K562 (cell line): Measurements from ENCODE around the gene AP3B2. TPM values are rescaled to one million over a fixed set of nuclear protein-coding genes. Genes with fewer than 3 reads are reported as not detected.

ENCODE experiments used
- ATAC-seq: fragments of 200-7000 bp; cut with Tn5 transposase; 3 replicates; pipeline ENCODE4 v1.9.1; 2020; ENCODE audit warnings: moderate library complexity
- BruUV-seq: library from RNA; stranded (reverse); fragments of 400-500 nt; replicated peaks from 2 replicates; lab custom pipeline; 2021; lab: Mats Ljungman, UMichigan
- CTCF ChIA-PET: fragments of 300-600 bp; formaldehyde crosslinking; extraction: SDS; loops from one replicate; lab custom pipeline; 2021; ENCODE audit warnings: low intra/inter-chr PET ratio; lab: Yijun Ruan, JAX
- POLR2A ChIA-PET: fragments of 300-600, 350-650 bp; sonication (Branson Sonifier 250); formaldehyde crosslinking; extraction: SDS; loops from one replicate; lab custom pipeline; 2021; ENCODE audit warnings: antibody characterized with exemption, inconsistent platforms; lab: Yijun Ruan, JAX
- DNase-seq, 4 experiments: peaks; one replicate each; pipeline versions ENCODE4 v3.0.0 to v3.0.0-alpha.2; 2011 to 2018; ENCODE audit warnings: low spot score in 3 of 4, mixed read lengths in 3 of 4; ENCODE audit errors: extremely low read depth in 1 of 4
- FAIRE-seq: peaks from 2 replicates; lab custom pipeline; 2011; peaks lifted over from hg19 to GRCh38; lab: Jason Lieb, UNC
- H2AFZ ChIP-seq: 2 replicates; pipeline ENCODE4 v1.6.0; 2011; ENCODE audit warnings: low read depth, low read length, control low read depth, inconsistent platforms
- H3K27ac ChIP-seq: fragments of 200-600 bp; 3 replicates; pipeline ENCODE4 v1.8.0; 2011; ENCODE audit warnings: low read depth, mild to moderate bottlenecking, control low read depth, inconsistent platforms, low read length, moderate library complexity, mixed read lengths; ENCODE audit errors: extremely low read depth
- H3K27me3 ChIP-seq, 2 experiments: fragments of 300-600 bp in 1 of 2; 2 replicates in 1 of 2; 3 replicates in 1 of 2; pipeline versions ENCODE4 v1.6.0 to v1.8.0; 2011; ENCODE audit warnings: inconsistent platforms in 2 of 2, low read length in 2 of 2, mild to moderate bottlenecking in 1 of 2, mixed read lengths in 1 of 2, moderate library complexity in 1 of 2; ENCODE audit not compliant: control insufficient read depth in 2 of 2, insufficient read depth in 2 of 2
- H3K36me3 ChIP-seq: fragments of 300-600 bp; 3 replicates; pipeline ENCODE4 v1.8.0; 2011; ENCODE audit warnings: mild to moderate bottlenecking, low read length, inconsistent platforms; ENCODE audit not compliant: control insufficient read depth, insufficient read depth
- H3K4me1 ChIP-seq, 2 experiments: fragments of 200-600 bp in 1 of 2; replicated peaks in 1 of 2; 2 replicates in 1 of 2; 3 replicates in 1 of 2; pipeline versions ENCODE4 v1.5.1 to v1.8.0; 2011; ENCODE audit warnings: inconsistent platforms in 2 of 2, low read length in 2 of 2, mild to moderate bottlenecking in 1 of 2, mixed read lengths in 1 of 2, moderate library complexity in 1 of 2; ENCODE audit not compliant: control insufficient read depth in 2 of 2, insufficient read depth in 2 of 2
- H3K4me2 ChIP-seq: 2 replicates; pipeline ENCODE4 v1.6.1; 2011; ENCODE audit warnings: low read length, control low read depth, inconsistent platforms, mixed read lengths; ENCODE audit not compliant: insufficient read depth
- H3K4me3 ChIP-seq: fragments of 200-600 bp; sonication (generic), shearing (Covaris generic); 2 replicates; pipeline ENCODE4 v1.5.1; 2016; ENCODE audit warnings: control low read depth, inconsistent platforms
- H3K79me2 ChIP-seq: fragments of 200-600 bp; 3 replicates; pipeline ENCODE4 v1.8.0; 2011; ENCODE audit warnings: low read length, inconsistent platforms; ENCODE audit not compliant: control insufficient read depth, insufficient read depth
- H3K9ac ChIP-seq, 2 experiments: 2 replicates each; pipeline versions ENCODE4 v1.6.0 to v1.6.1; 2011; ENCODE audit warnings: low read depth in 2 of 2, low read length in 2 of 2, control low read depth in 1 of 2, inconsistent platforms in 1 of 2, mild to moderate bottlenecking in 1 of 2, mixed read lengths in 1 of 2; ENCODE audit not compliant: insufficient read depth in 1 of 2
- H3K9me1 ChIP-seq: one replicate; pipeline ENCODE4 v1.6.0; 2011; ENCODE audit warnings: inconsistent platforms, mild to moderate bottlenecking, low read length, moderate library complexity; ENCODE audit not compliant: control insufficient read depth, insufficient read depth
- H3K9me3 ChIP-seq: replicated peaks from 2 replicates; pipeline ENCODE4 v1.5.1; 2011; ENCODE audit warnings: low read depth, low read length, inconsistent platforms; ENCODE audit not compliant: control insufficient read depth, insufficient read depth
- H4K20me1 ChIP-seq: replicated peaks from 2 replicates; pipeline ENCODE4 v1.6.1; 2011; ENCODE audit warnings: low read length, inconsistent platforms, mixed read lengths; ENCODE audit not compliant: control insufficient read depth, insufficient read depth
- MIER1 ChIP-seq: fragments of 450-650 bp; IDR thresholded peaks from 2 replicates; pipeline ENCODE4 v1.6.1; 2016; ENCODE audit warnings: antibody characterized with exemption, mild to moderate bottlenecking, low read depth
- MTA1 ChIP-seq: fragments of 450-650 bp; IDR thresholded peaks from 2 replicates; pipeline ENCODE4 v1.6.1; 2017; ENCODE audit warnings: borderline replicate concordance
- ZNF124 ChIP-seq: sonication (generic); formaldehyde crosslinking; IDR thresholded peaks from 2 replicates; pipeline ENCODE4 v1.8.1; 2022; ENCODE audit warnings: missing genetic modification reagents
- WGBS: fragments of 100-300 bp; shearing (Covaris generic); methylation state at CpG from one replicate; pipeline ENCODE4 v1.1.6; 2016; ENCODE audit warnings: low coverage, mixed read lengths; ENCODE audit not compliant: insufficient coverage; ENCODE audit errors: missing lambda C conversion rate; 5-methylcytosine and 5-hydroxymethylcytosine counted together
- in situ Hi-C: fragments of 300-500 bp; cut with MboI; formaldehyde crosslinking; loops from 4 replicates; pipeline ENCODE4 v1.15.0; 2018; ENCODE audit warnings: inconsistent platforms, mixed read lengths
- intact Hi-C: fragments of 100-400 bp; cut with micrococcal nuclease; formaldehyde crosslinking; loops from 2 replicates; pipeline ENCODE4 v1.14.2; 2022
- polyA plus RNA-seq, 8 experiments: library from polyadenylated mRNA; depleted of rRNA in 4 of 8; stranded (reverse) in 5 of 8; unstranded in 3 of 8; fragments of >200 nt; fragmentation: Nextera tagmentation in 2 of 8; fragmentation: Illumina TruSeq in 1 of 8; extraction: Ambion mirVana in 2 of 8; extraction: Trizol in 1 of 8; gene quantifications; 2 replicates each; pipeline versions ENCODE4 v1.2.1 to v1.2.3, GENCODE V29; 2011 to 2014; ENCODE audit warnings: inconsistent platforms in 1 of 8, missing spikeins in 1 of 8
- total RNA-seq, 7 experiments: library from RNA; depleted of rRNA in 6 of 7; stranded (reverse); fragments of >200 nt in 6 of 7; fragmentation: Illumina TruSeq in 2 of 7; extraction: Trizol in 2 of 7; gene quantifications; 2 replicates each; pipeline versions ENCODE4 v1.2.1 to v1.2.3, GENCODE V29; 2011 to 2021; ENCODE audit warnings: low replicate concordance in 1 of 7
- TF ChIP-seq, protein P1 (sequence below): fragments of 450-650 bp; formaldehyde crosslinking; IDR thresholded peaks from 2 replicates; pipeline ENCODE4 v1.4.0; 2020; ENCODE audit warnings: mild to moderate bottlenecking, moderate library complexity

The AP3B2 gene
- total and polyA plus RNA-seq, 9 of the 15 experiments (the other 6 are each of a cell fraction or from before 2014, with no cell fraction given): 0.03 to 0.15 (median 0.10) TPM; not detected in 2

DNA sequence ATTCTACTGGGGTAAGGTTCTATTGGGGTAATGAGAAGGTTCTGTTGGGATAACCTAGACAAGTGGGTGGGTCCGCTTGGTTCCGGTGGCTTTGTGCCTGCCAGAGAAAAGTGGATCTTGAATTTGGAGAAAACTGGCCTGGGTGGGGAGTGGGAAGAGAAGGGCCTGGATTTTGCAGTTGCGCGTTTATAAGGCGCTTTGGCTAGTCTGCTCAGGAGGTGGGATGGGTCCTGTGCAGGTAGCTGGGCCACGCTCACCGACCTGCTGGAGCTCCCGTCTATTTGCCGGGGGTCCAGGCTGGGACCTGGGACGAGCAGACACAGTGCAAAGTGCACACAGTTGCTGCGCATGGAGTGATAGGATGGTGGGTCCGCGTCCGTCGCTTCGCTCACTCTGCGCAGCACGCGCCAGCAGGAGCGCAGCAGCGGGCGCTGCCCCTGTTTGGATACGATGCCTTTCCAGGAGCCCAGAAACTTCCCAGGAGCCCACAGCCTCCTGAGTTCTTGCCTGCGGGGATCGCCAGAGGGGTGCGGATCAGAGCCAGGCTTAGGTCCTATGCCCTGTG lies 1.3 kb upstream of the AP3B2 start:
- BruUV-seq: no TSS peak
- Histone ChIP-seq H3K79me2 (no peaks in the 10 kb centered on the region), H3K27ac (no peak overlapping the region), H2AFZ (no peak overlapping the region), H3K9me1 (no peaks in the 10 kb centered on the region), H3K4me3 (no peak overlapping the region), H3K9ac (no peak overlapping the region), H3K9me3 (no peaks in the 10 kb centered on the region), H3K36me3 (no peaks in the 10 kb centered on the region), H3K27me3 (peaks cover 2 to 48% of the 10 kb centered on the region in 2 experiments; a peak in 4 of 5 replicates), H3K4me2 (no peak overlapping the region), H4K20me1 (peaks cover 5% of the 10 kb centered on the region), H3K4me1 (peaks cover 0 to 20% of the 10 kb centered on the region in 2 experiments; a peak in 3 of 5 replicates)
- in situ Hi-C loops (no loop called here), intact Hi-C loops (no loop called here)
- no peak for ATAC-seq
- CTCF ChIA-PET: no interaction called here
- TF ChIP-seq MTA1 (no peak), ZNF124 (CRISPR knock-in tag) (no peak), MIER1 (no peak)
- TF ChIP-seq, protein P1, sequence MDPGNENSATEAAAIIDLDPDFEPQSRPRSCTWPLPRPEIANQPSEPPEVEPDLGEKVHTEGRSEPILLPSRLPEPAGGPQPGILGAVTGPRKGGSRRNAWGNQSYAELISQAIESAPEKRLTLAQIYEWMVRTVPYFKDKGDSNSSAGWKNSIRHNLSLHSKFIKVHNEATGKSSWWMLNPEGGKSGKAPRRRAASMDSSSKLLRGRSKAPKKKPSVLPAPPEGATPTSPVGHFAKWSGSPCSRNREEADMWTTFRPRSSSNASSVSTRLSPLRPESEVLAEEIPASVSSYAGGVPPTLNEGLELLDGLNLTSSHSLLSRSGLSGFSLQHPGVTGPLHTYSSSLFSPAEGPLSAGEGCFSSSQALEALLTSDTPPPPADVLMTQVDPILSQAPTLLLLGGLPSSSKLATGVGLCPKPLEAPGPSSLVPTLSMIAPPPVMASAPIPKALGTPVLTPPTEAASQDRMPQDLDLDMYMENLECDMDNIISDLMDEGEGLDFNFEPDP: no peak
- 34% methylated on average over 13 of the region's 26 CpGs for WGBS
- POLR2A ChIA-PET: no interaction called here
- DNase-seq: no peak
- no peak for FAIRE-seq
